Urinary bladder (tissue), 4 donors: ENCODE data around the gene MSLN. TPM values are rescaled to one million over a fixed set of nuclear protein-coding genes. Genes with fewer than 3 reads are reported as not detected.
A peak's percentile ranks its signal among the peaks of the same experiment; 100 is the strongest.

Experiments
- DNase-seq: peaks from one replicate; pipeline ENCODE4 v3.0.0-alpha.2; 2015; ENCODE audit errors: extremely low spot score
- H3K27ac ChIP-seq: one replicate; pipeline ENCODE4 v1.5.1; 2013; ENCODE audit warnings: low read depth, mild to moderate bottlenecking, moderate library complexity
- H3K36me3 ChIP-seq: one replicate; pipeline ENCODE4 v1.6.1; 2013; ENCODE audit warnings: mild to moderate bottlenecking, moderate library complexity; ENCODE audit not compliant: insufficient read depth
- H3K4me1 ChIP-seq: one replicate; pipeline ENCODE4 v1.6.1; 2013; ENCODE audit warnings: mild to moderate bottlenecking, moderate library complexity; ENCODE audit not compliant: insufficient read depth
- H3K4me3 ChIP-seq: one replicate; pipeline ENCODE4 v1.5.1; 2013; ENCODE audit warnings: low read depth, low read length
- WGBS: extraction: QIAGEN DNeasy Blood & Tissue Kit; methylation state at CpG from one replicate; pipeline ENCODE4 v1.1.7; 2013; 5-methylcytosine and 5-hydroxymethylcytosine counted together
- polyA plus RNA-seq: library from polyadenylated mRNA; stranded (reverse); fragments of 200-250 nt; gene quantifications from one replicate; pipeline ENCODE4 v1.2.3, GENCODE V29; 2013
- total RNA-seq: library from RNA; depleted of rRNA; stranded (reverse); fragments of >200 nt; gene quantifications from one replicate; pipeline ENCODE4 v1.2.3, GENCODE V29; 2014
- donor health status: healthy with polysubstance abuse.
- donor health status: healthy.

Gene MSLN
- total and polyA plus RNA-seq, 2 donors = 0.41 to 0.74 TPM

GRCh38 chr16:804193-805048 is 43.9 kb downstream of the MSLN start:
- Histone ChIP-seq H3K36me3 (no peaks in the 10 kb centered on the region), H3K27ac (no peak overlapping the region), H3K4me1 (no peaks in the 10 kb centered on the region), H3K4me3 (no peak overlapping the region)
- WGBS = 53% methylated on average over 33 of the region's 33 CpGs
- no peak for DNase-seq

- no peak overlapping the region for H3K27ac ChIP-seq
- H3K36me3 ChIP-seq = no peaks in the 10 kb centered on the region
- no peak for DNase-seq
- WGBS = 76% methylated on average over 17 of the region's 17 CpGs
- no peak overlapping the region for H3K4me3 ChIP-seq
- no peaks in the 10 kb centered on the region for H3K4me1 ChIP-seq
These were observed 44.9 kb downstream of the MSLN start for GRCh38 chr16:805474-805873.

- H3K27ac ChIP-seq = peak overlapping the region; percentile 74
- peak; percentile 67 for DNase-seq
- WGBS = 12% methylated on average over 80 of the region's 80 CpGs
- H3K4me1 ChIP-seq = no peaks in the 10 kb centered on the region
- H3K36me3 ChIP-seq = no peaks in the 10 kb centered on the region
- peak overlapping the region; percentile 68 for H3K4me3 ChIP-seq
These were observed 47.0 kb downstream of the MSLN start for GRCh38 chr16:807347-808084.

GRCh38 chr16:808085-808386 is 47.5 kb downstream of the MSLN start:
- H3K4me1 ChIP-seq = no peaks in the 10 kb centered on the region
- WGBS = 25% methylated on average over 19 of the region's 19 CpGs
- H3K36me3 ChIP-seq = no peaks in the 10 kb centered on the region
- H3K27ac ChIP-seq = no peak overlapping the region
- H3K4me3 ChIP-seq = peak overlapping the region; percentile 68
- DNase-seq = no peak

GRCh38 chr16:813204-813915 is 52.8 kb downstream of the MSLN start:
- WGBS = 10% methylated on average over 67 of the region's 67 CpGs

GRCh38 chr16:813916-814412 is 53.4 kb downstream of the MSLN start:
- Histone ChIP-seq H3K27ac (no peak overlapping the region), H3K4me1 (no peaks in the 10 kb centered on the region), H3K4me3 (no peak overlapping the region), H3K36me3 (no peaks in the 10 kb centered on the region)
- DNase-seq = no peak
- 56% methylated on average over 22 of the region's 22 CpGs for WGBS

More at GRCh38 chr16:813204-813915, 52.8 kb downstream of the MSLN start:
- no peak for DNase-seq
- Histone ChIP-seq H3K4me3 (no peak overlapping the region), H3K4me1 (no peaks in the 10 kb centered on the region), H3K27ac (no peak overlapping the region), H3K36me3 (no peaks in the 10 kb centered on the region)

- Histone ChIP-seq H3K4me1 (no peaks in the 10 kb centered on the region), H3K36me3 (no peaks in the 10 kb centered on the region), H3K4me3 (no peak overlapping the region), H3K27ac (no peak overlapping the region)
- DNase-seq = no peak
- 73% methylated on average over 9 of the region's 9 CpGs for WGBS
These were observed 54.4 kb downstream of the MSLN start for GRCh38 chr16:814974-815373.

GRCh38 chr16:815861-816260 is 55.3 kb downstream of the MSLN start:
- H3K4me1 ChIP-seq = no peaks in the 10 kb centered on the region
- no peak for DNase-seq
- H3K4me3 ChIP-seq = no peak overlapping the region
- WGBS = 89% methylated on average over 15 of the region's 15 CpGs
- no peaks in the 10 kb centered on the region for H3K36me3 ChIP-seq
- no peak overlapping the region for H3K27ac ChIP-seq

GRCh38 chr16:817001-817906 is 56.7 kb downstream of the MSLN start:
- DNase-seq = no peak
- WGBS = 49% methylated on average over 71 of the region's 71 CpGs

GRCh38 chr16:818132-818531 is 57.6 kb downstream of the MSLN start:
- H3K4me3 ChIP-seq = no peak overlapping the region
- no peak for DNase-seq
- 73% methylated on average over 8 of the region's 8 CpGs for WGBS
- no peak overlapping the region for H3K27ac ChIP-seq
- H3K36me3 ChIP-seq = no peaks in the 10 kb centered on the region
- H3K4me1 ChIP-seq = no peaks in the 10 kb centered on the region

More at GRCh38 chr16:817001-817906, 56.7 kb downstream of the MSLN start:
- no peaks in the 10 kb centered on the region for H3K36me3 ChIP-seq
- no peak overlapping the region for H3K4me3 ChIP-seq
- no peak overlapping the region for H3K27ac ChIP-seq
- no peaks in the 10 kb centered on the region for H3K4me1 ChIP-seq
